ENCODE measurements around the gene KCNE5.
"Not testable (repeated sequence)": the region's sequence is repeated elsewhere in the genome, so short reads cannot be mapped to it uniquely, and the experiment has no call there.

DNA sequence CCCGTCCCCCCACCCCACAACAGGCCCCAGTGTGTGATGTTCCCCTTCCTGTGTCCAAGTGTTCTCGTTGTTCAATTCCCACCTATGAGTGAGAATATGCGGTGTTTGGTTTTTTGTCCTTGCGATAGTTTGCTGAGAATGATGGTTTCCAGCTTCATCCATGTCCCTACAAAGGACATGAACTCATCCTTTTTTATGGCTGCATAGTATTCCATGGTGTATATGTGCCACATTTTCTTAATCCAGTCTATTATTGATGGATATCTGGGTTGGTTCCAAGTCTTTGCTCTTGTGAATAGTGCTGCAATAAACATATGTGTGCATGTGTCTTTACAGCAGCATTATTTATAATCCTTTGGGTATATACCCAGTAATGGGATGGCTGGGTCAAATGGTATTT, 32.4 kb upstream of the KCNE5 start:
- TF ChIP-seq, protein P1, sequence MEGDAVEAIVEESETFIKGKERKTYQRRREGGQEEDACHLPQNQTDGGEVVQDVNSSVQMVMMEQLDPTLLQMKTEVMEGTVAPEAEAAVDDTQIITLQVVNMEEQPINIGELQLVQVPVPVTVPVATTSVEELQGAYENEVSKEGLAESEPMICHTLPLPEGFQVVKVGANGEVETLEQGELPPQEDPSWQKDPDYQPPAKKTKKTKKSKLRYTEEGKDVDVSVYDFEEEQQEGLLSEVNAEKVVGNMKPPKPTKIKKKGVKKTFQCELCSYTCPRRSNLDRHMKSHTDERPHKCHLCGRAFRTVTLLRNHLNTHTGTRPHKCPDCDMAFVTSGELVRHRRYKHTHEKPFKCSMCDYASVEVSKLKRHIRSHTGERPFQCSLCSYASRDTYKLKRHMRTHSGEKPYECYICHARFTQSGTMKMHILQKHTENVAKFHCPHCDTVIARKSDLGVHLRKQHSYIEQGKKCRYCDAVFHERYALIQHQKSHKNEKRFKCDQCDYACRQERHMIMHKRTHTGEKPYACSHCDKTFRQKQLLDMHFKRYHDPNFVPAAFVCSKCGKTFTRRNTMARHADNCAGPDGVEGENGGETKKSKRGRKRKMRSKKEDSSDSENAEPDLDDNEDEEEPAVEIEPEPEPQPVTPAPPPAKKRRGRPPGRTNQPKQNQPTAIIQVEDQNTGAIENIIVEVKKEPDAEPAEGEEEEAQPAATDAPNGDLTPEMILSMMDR (IDR thresholded peaks at IDR 0.05; ENCODE audit: insufficient read depth, low read length), result not testable (repeated sequence)
- not testable (repeated sequence) for TF ChIP-seq GABPA, POLR2AphosphoS5 (IDR thresholded peaks at IDR 0.05; ENCODE audit: low read depth)

Measured in HL-60 (cell line).